OCI-LY7 (cell line): ENCODE measurements around the gene ADD2. TPM values are rescaled to one million over a fixed set of nuclear protein-coding genes. Genes with fewer than 3 reads are reported as not detected.

Source experiments
- BruUV-seq: library from RNA; stranded (reverse); fragments of 400-500 nt; replicated peaks from 2 replicates; lab custom pipeline; 2021; lab: Mats Ljungman, UMichigan
- CTCF ChIA-PET: fragments of 300-600 bp; sonication (Branson Sonifier 250); formaldehyde crosslinking; loops from one replicate; lab custom pipeline; 2022; ENCODE audit warnings: antibody characterized with exemption; ENCODE audit not compliant: unreplicated experiment; lab: Charles Lee
- POLR2A ChIA-PET: fragments of 300-600 bp; sonication (Branson Sonifier 250); formaldehyde crosslinking; loops from one replicate; lab custom pipeline; 2022; ENCODE audit warnings: antibody characterized with exemption; lab: Charles Lee
- DNase-seq: peaks from one replicate; pipeline ENCODE4 v3.0.0-alpha.2; 2015; ENCODE audit warnings: low spot score
- H2AFZ ChIP-seq: fragments of 200-600 bp; sonication (generic), shearing (Covaris generic); 2 replicates; pipeline ENCODE4 v1.6.1; 2014; ENCODE audit warnings: mild to moderate bottlenecking, antibody characterized with exemption, low read length, moderate library complexity
- H3K27ac ChIP-seq: fragments of 200-600 bp; sonication (generic); 2 replicates; pipeline ENCODE4 v1.5.1; 2014; ENCODE audit warnings: mixed run types, low read depth, mild to moderate bottlenecking, moderate library complexity, low read length, inconsistent platforms; ENCODE audit not compliant: poor library complexity, severe bottlenecking
- H3K36me3 ChIP-seq: fragments of 200-600 bp; sonication (generic); 2 replicates; pipeline ENCODE4 v1.6.1; 2014; ENCODE audit warnings: mild to moderate bottlenecking, antibody characterized with exemption, low read length, moderate library complexity, mixed read lengths; ENCODE audit not compliant: insufficient read depth
- H3K4me1 ChIP-seq: fragments of 200-600 bp; sonication (generic); 2 replicates; pipeline ENCODE4 v1.5.1; 2014; ENCODE audit warnings: mild to moderate bottlenecking, low read length; ENCODE audit not compliant: insufficient read depth, poor library complexity, severe bottlenecking
- H3K4me2 ChIP-seq: fragments of 200-600 bp; sonication (generic); 2 replicates; pipeline ENCODE4 v1.6.1; 2014; ENCODE audit warnings: mild to moderate bottlenecking, low read length
- H3K4me3 ChIP-seq: fragments of 200-600 bp; sonication (generic); 2 replicates; pipeline ENCODE4 v1.5.1; 2014; ENCODE audit warnings: mild to moderate bottlenecking, low read depth, low read length; ENCODE audit not compliant: poor library complexity, severe bottlenecking
- H3K79me2 ChIP-seq: fragments of 200-600 bp; sonication (generic); 2 replicates; pipeline ENCODE4 v1.6.1; 2016; ENCODE audit warnings: low read depth, mild to moderate bottlenecking, low read length, moderate library complexity, mixed read lengths; ENCODE audit not compliant: insufficient read depth
- H3K9me2 ChIP-seq: fragments of 200-600 bp; sonication (generic); 2 replicates; pipeline ENCODE4 v1.6.1; 2016; ENCODE audit warnings: mild to moderate bottlenecking, low read length, mixed read lengths; ENCODE audit not compliant: insufficient read depth
- H3K9me3 ChIP-seq: fragments of 200-600 bp; sonication (generic); 2 replicates; pipeline ENCODE4 v1.6.1; 2014; ENCODE audit warnings: mild to moderate bottlenecking, mixed run types, low read length, mixed read lengths
- H4K20me1 ChIP-seq: fragments of 200-600 bp; sonication (generic); 2 replicates; pipeline ENCODE4 v1.6.1; 2014; ENCODE audit warnings: mild to moderate bottlenecking, antibody characterized with exemption, low read length, moderate library complexity, mixed read lengths; ENCODE audit not compliant: insufficient read depth
- CTCF ChIP-seq: fragments of 200-600 bp; sonication (generic); conservative IDR thresholded peaks from 2 replicates; pipeline ENCODE4 v1.5.1; 2014; ENCODE audit warnings: mild to moderate bottlenecking, antibody characterized with exemption, low read length, moderate library complexity, mixed read lengths
- EZH2phosphoT487 ChIP-seq: fragments of 200-600 bp; sonication (generic); IDR thresholded peaks from 2 replicates; pipeline ENCODE4 v1.6.1; 2018; ENCODE audit warnings: low read depth, borderline replicate concordance, mild to moderate bottlenecking, mixed run types, antibody characterized with exemption, low read length, moderate library complexity, mixed read lengths
- intact Hi-C: fragments of 100-400 bp; cut with micrococcal nuclease; formaldehyde crosslinking; loops from one replicate; pipeline ENCODE4 v1.10.0; 2022; ENCODE audit not compliant: unreplicated experiment
- small RNA-seq: library from RNA; depleted of rRNA; stranded (forward); fragments of <200 nt; gene quantifications from one replicate; pipeline ENCODE3, GENCODE V24; 2014
- total RNA-seq, 2 experiments: library from RNA; depleted of rRNA in 1 of 2; stranded (reverse); fragments of >200 nt in 1 of 2; shearing (Covaris generic) in 1 of 2; gene quantifications; 2 replicates each; pipeline ENCODE4 v1.2.3, GENCODE V29; 2014 to 2022

ADD2 gene
- total RNA-seq, 2 experiments from 2014 or later = not detected

GRCh38 chr2:70608373-70608772 lies 159.6 kb downstream of the ADD2 start:
- POLR2A ChIA-PET = no interaction called here
- intact Hi-C loops = no loop called here
- TF ChIP-seq EZH2phosphoT487 (no peak), CTCF (no peak)
- DNase-seq = no peak
- no peaks in the 10 kb centered on the region for H3K4me1 ChIP-seq
- H3K79me2 ChIP-seq = no peaks in the 10 kb centered on the region
- no peaks in the 10 kb centered on the region for H3K9me2 ChIP-seq
- H2AFZ ChIP-seq = no peak overlapping the region
- no peak overlapping the region for H3K4me2 ChIP-seq
- no peak overlapping the region for H3K27ac ChIP-seq
- H3K36me3 ChIP-seq = no peaks in the 10 kb centered on the region
- H3K4me3 ChIP-seq = no peak overlapping the region
- CTCF ChIA-PET = no interaction called here
- no TSS peak for BruUV-seq
- no peaks in the 10 kb centered on the region for H3K9me3 ChIP-seq
- H4K20me1 ChIP-seq = no peaks in the 10 kb centered on the region

- no peak overlapping the region for H2AFZ ChIP-seq
- no peaks in the 10 kb centered on the region for H3K36me3 ChIP-seq
- H3K4me1 ChIP-seq = no peaks in the 10 kb centered on the region
- CTCF ChIA-PET = no interaction called here
- no peaks in the 10 kb centered on the region for H3K79me2 ChIP-seq
- no peaks in the 10 kb centered on the region for H3K9me3 ChIP-seq
- H3K4me3 ChIP-seq = no peak overlapping the region
- no peak for TF ChIP-seq CTCF
- no peak for TF ChIP-seq EZH2phosphoT487
- H3K9me2 ChIP-seq = no peaks in the 10 kb centered on the region
- BruUV-seq = no TSS peak
- no peak overlapping the region for H3K4me2 ChIP-seq
- DNase-seq = no peak
- H3K27ac ChIP-seq = no peak overlapping the region
- intact Hi-C loops = no loop called here
- POLR2A ChIA-PET = no interaction called here
- H4K20me1 ChIP-seq = no peaks in the 10 kb centered on the region
These were observed 160.9 kb downstream of the ADD2 start for GRCh38 chr2:70607121-70607561.

Small RNA genes within 50 kb of the gene (small RNA-seq; reads per million reads assigned to genes)
- not detected for gene HMGN2P21

Other genes with a start within 250 kb of the ADD2 start
- gene TGFA, start 214.4 kb downstream of the ADD2 start, total RNA-seq (2014; rRNA removed; shearing (Covaris generic)) = not detected in 2 replicates
- gene TGFA, start 214.4 kb downstream of the ADD2 start, total RNA-seq (2022) = not detected in 2 replicates
- not detected in 2 replicates for gene FIGLA, start 22.4 kb upstream of the ADD2 start, total RNA-seq (2014; rRNA removed; shearing (Covaris generic))
- not detected in 2 replicates for gene FIGLA, start 22.4 kb upstream of the ADD2 start, total RNA-seq (2022)
- gene CLEC4F, start 52.4 kb upstream of the ADD2 start, total RNA-seq (2014; rRNA removed; shearing (Covaris generic)) = not detected in 2 replicates
- not detected in 2 replicates for gene CLEC4F, start 52.4 kb upstream of the ADD2 start, total RNA-seq (2022)
- gene CD207, start 67.6 kb upstream of the ADD2 start, total RNA-seq (2014; rRNA removed; shearing (Covaris generic)) = not detected in 2 replicates
- gene CD207, start 67.6 kb upstream of the ADD2 start, total RNA-seq (2022) = not detected in 2 replicates
- not detected in 2 replicates for gene VAX2, start 132.4 kb upstream of the ADD2 start, total RNA-seq (2014; rRNA removed; shearing (Covaris generic))
- gene VAX2, start 132.4 kb upstream of the ADD2 start, total RNA-seq (2022) = not detected in 2 replicates
- not detected in 2 replicates for gene ATP6V1B1, start 167.7 kb upstream of the ADD2 start, total RNA-seq (2014; rRNA removed; shearing (Covaris generic))
- not detected in 2 replicates for gene ATP6V1B1, start 167.7 kb upstream of the ADD2 start, total RNA-seq (2022)
- not detected in 2 replicates for gene ANKRD53, start 210.4 kb upstream of the ADD2 start, total RNA-seq (2014; rRNA removed; shearing (Covaris generic))
- gene ANKRD53, start 210.4 kb upstream of the ADD2 start, total RNA-seq (2022) = not detected in 2 replicates
- gene TEX261, start 226.7 kb upstream of the ADD2 start, total RNA-seq (2014; rRNA removed; shearing (Covaris generic)) = 26.7 and 34.5 TPM in 2 replicates
- gene TEX261, start 226.7 kb upstream of the ADD2 start, total RNA-seq (2022) = 45.8 and 57.7 TPM in 2 replicates